H9 (cell line): Measurements from ENCODE around the gene INSYN2A. TPM values are rescaled to one million over a fixed set of nuclear protein-coding genes. Genes with fewer than 3 reads are reported as not detected.

ENCODE experiments used
- DNase-seq: peaks from one replicate; pipeline ENCODE4 v3.0.0-alpha.2; 2017
- H2AFZ ChIP-seq: one replicate; pipeline ENCODE4 v1.6.1; 2013; ENCODE audit warnings: mild to moderate bottlenecking, low read length, control low read depth, moderate library complexity
- H2AK5ac ChIP-seq: 2 replicates; pipeline ENCODE4 v1.6.1; 2013; ENCODE audit warnings: low read length, control low read depth, mixed read lengths; ENCODE audit not compliant: insufficient read length
- H2BK120ac ChIP-seq: one replicate; pipeline ENCODE4 v1.6.1; 2013; ENCODE audit warnings: low read depth, mild to moderate bottlenecking, low read length, control low read depth, inconsistent platforms; ENCODE audit not compliant: poor library complexity, severe bottlenecking
- H2BK12ac ChIP-seq: 2 replicates; pipeline ENCODE4 v1.6.1; 2013; ENCODE audit warnings: low read length, control low read depth, mixed read lengths, low read depth; ENCODE audit not compliant: insufficient read length
- H2BK15ac ChIP-seq: 2 replicates; pipeline ENCODE4 v1.6.1; 2013; ENCODE audit warnings: low read depth, low read length, control low read depth
- H2BK20ac ChIP-seq: one replicate; pipeline ENCODE4 v1.6.1; 2013; ENCODE audit warnings: low read depth, mild to moderate bottlenecking, low read length, control low read depth, inconsistent platforms; ENCODE audit not compliant: poor library complexity, severe bottlenecking
- H2BK5ac ChIP-seq: 2 replicates; pipeline ENCODE4 v1.6.1; 2013; ENCODE audit warnings: low read length, control low read depth, mixed read lengths; ENCODE audit not compliant: insufficient read length
- H3K14ac ChIP-seq: 2 replicates; pipeline ENCODE4 v1.6.1; 2013; ENCODE audit warnings: low read length, control low read depth; ENCODE audit not compliant: insufficient read depth
- H3K18ac ChIP-seq: 2 replicates; pipeline ENCODE4 v1.6.1; 2013; ENCODE audit warnings: low read depth, mild to moderate bottlenecking, mixed read lengths, low read length, control low read depth; ENCODE audit not compliant: insufficient read length
- H3K23ac ChIP-seq: 2 replicates; pipeline ENCODE4 v1.6.1; 2013; ENCODE audit warnings: low read length, control low read depth, mixed read lengths, low read depth; ENCODE audit not compliant: insufficient read length
- H3K23me2 ChIP-seq: 2 replicates; pipeline ENCODE4 v1.6.1; 2013; ENCODE audit warnings: low read depth, mild to moderate bottlenecking, mixed read lengths, low read length, control low read depth; ENCODE audit not compliant: insufficient read length, poor library complexity, severe bottlenecking
- H3K27ac ChIP-seq: 2 replicates; pipeline ENCODE4 v1.5.1; 2013; ENCODE audit warnings: low read length, control low read depth, mixed read lengths, low read depth; ENCODE audit not compliant: insufficient read length
- H3K27me3 ChIP-seq: 2 replicates; pipeline ENCODE4 v1.6.1; 2013; ENCODE audit warnings: low read length, control low read depth, inconsistent platforms; ENCODE audit not compliant: insufficient read depth
- H3K4ac ChIP-seq: 2 replicates; pipeline ENCODE4 v1.6.1; 2013; ENCODE audit warnings: low read depth, mild to moderate bottlenecking, control low read depth, inconsistent platforms, low read length, moderate library complexity
- H3K4me1 ChIP-seq: 2 replicates; pipeline ENCODE4 v1.6.1; 2013; ENCODE audit warnings: low read length, control low read depth, inconsistent platforms; ENCODE audit not compliant: insufficient read depth
- H3K4me2 ChIP-seq: 2 replicates; pipeline ENCODE4 v1.6.1; 2013; ENCODE audit warnings: low read length, control low read depth, mixed read lengths; ENCODE audit not compliant: insufficient read length, insufficient read depth
- H3K56ac ChIP-seq: 2 replicates; pipeline ENCODE4 v1.6.1; 2013; ENCODE audit warnings: low read depth, mild to moderate bottlenecking, mixed read lengths, low read length, control low read depth; ENCODE audit not compliant: insufficient read length
- H3K79me1 ChIP-seq: 2 replicates; pipeline ENCODE4 v1.6.1; 2013; ENCODE audit warnings: low read depth, mild to moderate bottlenecking, moderate library complexity, low read length, control low read depth, inconsistent platforms; ENCODE audit not compliant: insufficient read depth, poor library complexity, severe bottlenecking
- H3K79me2 ChIP-seq: 2 replicates; pipeline ENCODE4 v1.6.1; 2013; ENCODE audit warnings: low read length, control low read depth, inconsistent platforms; ENCODE audit not compliant: insufficient read depth
- H3K9ac ChIP-seq: 2 replicates; pipeline ENCODE4 v1.6.1; 2013; ENCODE audit warnings: low read length, control low read depth, mixed read lengths; ENCODE audit not compliant: insufficient read length; ENCODE audit errors: extremely low read depth
- H3K9me3 ChIP-seq: one replicate; pipeline ENCODE4 v1.6.1; 2013; ENCODE audit warnings: low read depth, low read length, inconsistent platforms; ENCODE audit not compliant: control insufficient read depth
- H3T11ph ChIP-seq: one replicate; pipeline ENCODE4 v1.6.1; 2013; ENCODE audit warnings: mild to moderate bottlenecking, low read length, control low read depth, inconsistent platforms
- H4K20me1 ChIP-seq: one replicate; pipeline ENCODE4 v1.6.1; 2013; ENCODE audit not compliant: control insufficient read depth, insufficient read length, insufficient read depth
- H4K5ac ChIP-seq: 2 replicates; pipeline ENCODE4 v1.6.1; 2013; ENCODE audit warnings: low read depth, mild to moderate bottlenecking, mixed read lengths, low read length, control low read depth; ENCODE audit not compliant: insufficient read length
- H4K8ac ChIP-seq: replicated peaks from 2 replicates; pipeline ENCODE4 v1.6.1; 2013; ENCODE audit warnings: low read length, control low read depth, mixed read lengths, low read depth; ENCODE audit not compliant: insufficient read length
- H4K91ac ChIP-seq: 2 replicates; pipeline ENCODE4 v1.6.1; 2013; ENCODE audit warnings: low read depth, mild to moderate bottlenecking, moderate library complexity, mixed read lengths, low read length, control low read depth; ENCODE audit not compliant: insufficient read length
- H3K27ac Mint-ChIP-seq, 3 experiments: 2 replicates in 2 of 3; 3 replicates in 1 of 3; pipeline ENCODE4 v1.8.0; 2020 to 2021; ENCODE audit warnings: mixed read lengths in 3 of 3, mild to moderate bottlenecking in 1 of 3, moderate library complexity in 1 of 3
- H3K27me3 Mint-ChIP-seq: 2 replicates; pipeline ENCODE4 v1.8.0; 2021; ENCODE audit warnings: low read depth, mild to moderate bottlenecking, moderate library complexity, mixed read lengths
- H3K36me3 Mint-ChIP-seq, 3 experiments: 2 replicates in 2 of 3; 3 replicates in 1 of 3; pipeline ENCODE4 v1.8.0; 2020 to 2021; ENCODE audit warnings: low read depth in 3 of 3, mixed read lengths in 3 of 3; ENCODE audit not compliant: insufficient read depth in 1 of 3
- H3K4me1 Mint-ChIP-seq, 2 experiments: 2 replicates each; pipeline ENCODE4 v1.8.0; 2020; ENCODE audit warnings: mixed read lengths in 2 of 2
- H3K4me3 Mint-ChIP-seq, 2 experiments: 2 replicates in 1 of 2; 3 replicates in 1 of 2; pipeline ENCODE4 v1.8.0; 2020 to 2021; ENCODE audit warnings: mild to moderate bottlenecking in 2 of 2, mixed read lengths in 2 of 2, moderate library complexity in 1 of 2
- H3K9me3 Mint-ChIP-seq, 2 experiments: 2 replicates in 1 of 2; 3 replicates in 1 of 2; pipeline ENCODE4 v1.8.0; 2020; ENCODE audit warnings: mild to moderate bottlenecking in 2 of 2, mixed read lengths in 2 of 2, moderate library complexity in 1 of 2
- CTCF ChIP-seq: fragments of 200-600 bp; sonication (generic); conservative IDR thresholded peaks from 3 replicates; pipeline ENCODE4 v1.8.0; 2021; ENCODE audit warnings: antibody characterized with exemption, mild to moderate bottlenecking
- WGBS: extraction: QIAGEN DNeasy Blood & Tissue Kit; methylation state at CpG from one replicate; pipeline ENCODE4 v1.1.7; 2013; ENCODE audit warnings: missing lambda C conversion rate, low lambda C conversion rate, mixed read lengths; ENCODE audit not compliant: insufficient read length; ENCODE audit errors: extremely low coverage; 5-methylcytosine and 5-hydroxymethylcytosine counted together
- total RNA-seq: library from RNA; stranded (reverse); gene quantifications from 2 replicates; pipeline ENCODE4 v1.2.1, GENCODE V29; 2021

Gene INSYN2A
- total RNA-seq, 1 experiment from 2014 or later: 0.09 TPM

GRCh38 chr10:127193125-127193524 is 3.3 kb downstream of the INSYN2A start:
- Histone ChIP-seq H3K56ac (no peak overlapping the region), H3K27me3 (peaks cover 3% of the 10 kb centered on the region; the same call in 1 of the 2 replicates), H4K20me1 (peaks cover 3% of the 10 kb centered on the region), H3K4me1 (peaks cover 2% of the 10 kb centered on the region; the same call in 1 of the 2 replicates), H3K18ac (no peak overlapping the region), H2BK5ac (no peak overlapping the region), H3K9ac (no peak overlapping the region), H2BK12ac (no peak overlapping the region), H3K79me2 (no peaks in the 10 kb centered on the region), H3T11ph (no peak overlapping the region), H2BK15ac (no peak overlapping the region), H3K23me2 (peaks cover 18% of the 10 kb centered on the region), H2BK20ac (no peak overlapping the region), H4K5ac (no peak overlapping the region), H3K4me2 (no peak overlapping the region), H4K8ac (no peak overlapping the region), H2BK120ac (no peak overlapping the region), H2AK5ac (no peak overlapping the region), H3K9me3 (no peaks in the 10 kb centered on the region), H3K27ac (no peak overlapping the region), H3K79me1 (no peaks in the 10 kb centered on the region), H4K91ac (no peak overlapping the region), H3K14ac (no peak overlapping the region), H3K23ac (no peak overlapping the region), H2AFZ (no peak overlapping the region), H3K4ac (no peak overlapping the region)
- Mint-ChIP-seq H3K4me3 (no peak overlapping the region), H3K27ac (no peak overlapping the region), H3K9me3 (no peaks in the 10 kb centered on the region), H3K4me1 (peaks cover 11 to 13% of the 10 kb centered on the region in 2 experiments), H3K27me3 (peaks cover 40% of the 10 kb centered on the region), H3K36me3 (no peaks in the 10 kb centered on the region)
- WGBS: no CpG with 5 or more reads among the region's 7 CpGs
- TF ChIP-seq CTCF: no peak
- DNase-seq: no peak
